ENCODE results near the gene HNRNPM. TPM values are rescaled to one million over a fixed set of nuclear protein-coding genes. Genes with fewer than 3 reads are reported as not detected.

The HNRNPM gene
- total RNA-seq, 1 experiment from 2014 or later = 468 TPM

GRCh38 chr19:8413629-8413995 lies 31.2 kb upstream of the HNRNPM start:
- no peak for DNase-seq
- no peak overlapping the region for H4K91ac ChIP-seq (ENCODE audit: insufficient read length, low read depth, low read length)
- no peaks in the 10 kb centered on the region for H3K36me3 Mint-ChIP-seq (ENCODE audit: insufficient read depth in 1 of 3, low read depth in 3 of 3)
- no peaks in the 10 kb centered on the region for H3K9me3 ChIP-seq (ENCODE audit: control insufficient read depth, low read depth, low read length)
- no peaks in the 10 kb centered on the region for H3K4me1 ChIP-seq (ENCODE audit: insufficient read depth, low read length)
- no peak overlapping the region for H3K14ac ChIP-seq (ENCODE audit: insufficient read depth, low read length)
- H2BK12ac ChIP-seq (ENCODE audit: insufficient read length, low read depth, low read length) = no peak overlapping the region
- H3K27ac Mint-ChIP-seq = no peak overlapping the region
- no peak overlapping the region for H2BK15ac ChIP-seq (ENCODE audit: low read depth, low read length)
- H3K9ac ChIP-seq (ENCODE audit: extremely low read depth, insufficient read length, low read length) = no peak overlapping the region
- no peaks in the 10 kb centered on the region for H4K20me1 ChIP-seq (ENCODE audit: control insufficient read depth, insufficient read depth, insufficient read length)
- no peaks in the 10 kb centered on the region for H3K27me3 ChIP-seq (ENCODE audit: insufficient read depth, low read length)
- peak overlapping the region; percentile 50 to 68 for H3K4me3 Mint-ChIP-seq
- no peak overlapping the region for H3K4ac ChIP-seq (ENCODE audit: low read depth, low read length)
- peaks cover 6 to 8% of the 10 kb centered on the region in 2 experiments for H3K4me1 Mint-ChIP-seq
- H2BK120ac ChIP-seq (ENCODE audit: low read depth, low read length, poor library complexity, severe bottlenecking) = no peak overlapping the region
- no peak overlapping the region for H3K27ac ChIP-seq (ENCODE audit: insufficient read length, low read depth, low read length)
- no peaks in the 10 kb centered on the region; the same call in 1 of the 2 replicates for H3K27me3 Mint-ChIP-seq (ENCODE audit: low read depth)
- no peaks in the 10 kb centered on the region for H3K79me1 ChIP-seq (ENCODE audit: insufficient read depth, low read depth, low read length, poor library complexity, severe bottlenecking)
- H4K5ac ChIP-seq (ENCODE audit: insufficient read length, low read depth, low read length) = no peak overlapping the region
- peaks cover 0 to 3% of the 10 kb centered on the region in 2 experiments; a peak in 2 of 5 replicates for H3K9me3 Mint-ChIP-seq
- WGBS (ENCODE audit: extremely low coverage, insufficient read length, low lambda C conversion rate) = no CpG with 5 or more reads among the region's 3 CpGs
- no peak overlapping the region for H4K8ac ChIP-seq (replicated peaks; ENCODE audit: insufficient read length, low read depth, low read length)
- H3K56ac ChIP-seq (ENCODE audit: insufficient read length, low read depth, low read length) = no peak overlapping the region
- no peak for TF ChIP-seq CTCF (conservative IDR thresholded peaks at IDR 0.05)
- no peaks in the 10 kb centered on the region for H3K79me2 ChIP-seq (ENCODE audit: insufficient read depth, low read length)
- H3K4me2 ChIP-seq (ENCODE audit: insufficient read depth, insufficient read length, low read length) = peak overlapping the region; percentile 74
- no peak overlapping the region for H2AFZ ChIP-seq (ENCODE audit: low read length)
- H2AK5ac ChIP-seq (ENCODE audit: insufficient read length, low read length) = no peak overlapping the region
- no peak overlapping the region for H3K18ac ChIP-seq (ENCODE audit: insufficient read length, low read depth, low read length)
- no peak overlapping the region for H3K23ac ChIP-seq (ENCODE audit: insufficient read length, low read depth, low read length)
- H3K23me2 ChIP-seq (ENCODE audit: insufficient read length, low read depth, low read length, poor library complexity, severe bottlenecking) = peaks cover 5% of the 10 kb centered on the region
- H2BK20ac ChIP-seq (ENCODE audit: low read depth, low read length, poor library complexity, severe bottlenecking) = no peak overlapping the region
- no peak overlapping the region for H2BK5ac ChIP-seq (ENCODE audit: insufficient read length, low read length)
- H3T11ph ChIP-seq (ENCODE audit: low read length) = no peak overlapping the region

Data from H9 (cell line).